GM23338 (cell line): ENCODE measurements around the gene KCNK3. TPM values are rescaled to one million over a fixed set of nuclear protein-coding genes. Genes with fewer than 3 reads are reported as not detected.

Source experiments
- ATAC-seq: fragments of 200-7000 bp; cut with Tn5 transposase; 3 replicates; pipeline ENCODE4 v1.9.1; 2020
- DNase-seq: peaks from one replicate; pipeline ENCODE4 v3.0.0-alpha.2; 2015; ENCODE audit warnings: low spot score
- H2AFZ ChIP-seq: fragments of 200-600 bp; sonication (generic); 2 replicates; pipeline ENCODE4 v1.8.0; 2016; ENCODE audit warnings: antibody characterized with exemption, mild to moderate bottlenecking, moderate library complexity
- H3F3A ChIP-seq: fragments of 200-600 bp; sonication (generic); replicated peaks from 2 replicates; pipeline ENCODE4 v1.8.0; 2017; ENCODE audit warnings: antibody characterized with exemption, mixed run types, low read depth
- H3K27ac ChIP-seq: fragments of 200-600 bp; sonication (generic); 2 replicates; pipeline ENCODE4 v1.6.1; 2016; ENCODE audit warnings: low read depth
- H3K27me3 ChIP-seq: fragments of 200-600 bp; sonication (generic); 2 replicates; pipeline ENCODE4 v1.8.0; 2016; ENCODE audit warnings: mild to moderate bottlenecking, mixed run types, moderate library complexity; ENCODE audit not compliant: insufficient read depth
- H3K36me3 ChIP-seq: fragments of 200-600 bp; sonication (generic); 2 replicates; pipeline ENCODE4 v1.8.0; 2016; ENCODE audit warnings: mild to moderate bottlenecking; ENCODE audit not compliant: insufficient read depth
- H3K4me1 ChIP-seq: fragments of 200-600 bp; sonication (generic); 2 replicates; pipeline ENCODE4 v1.8.0; 2016; ENCODE audit warnings: mild to moderate bottlenecking, moderate library complexity; ENCODE audit not compliant: insufficient read depth
- H3K4me2 ChIP-seq: fragments of 200-600 bp; sonication (generic); 2 replicates; pipeline ENCODE4 v1.7.1; 2017; ENCODE audit warnings: mixed run types
- H3K4me3 ChIP-seq: fragments of 200-600 bp; sonication (generic); 2 replicates; pipeline ENCODE4 v1.6.1; 2016; ENCODE audit warnings: mixed run types
- H3K79me2 ChIP-seq: fragments of 200-600 bp; sonication (generic); replicated peaks from 2 replicates; pipeline ENCODE4 v1.8.0; 2017; ENCODE audit warnings: mild to moderate bottlenecking; ENCODE audit not compliant: insufficient read depth
- H3K9me2 ChIP-seq: fragments of 200-600 bp; sonication (generic); 2 replicates; pipeline ENCODE4 v1.8.0; 2017; ENCODE audit not compliant: insufficient read depth
- H4K20me1 ChIP-seq: fragments of 200-600 bp; sonication (generic); replicated peaks from 2 replicates; pipeline ENCODE4 v1.8.0; 2017; ENCODE audit warnings: mild to moderate bottlenecking; ENCODE audit not compliant: insufficient read depth
- H3K27ac Mint-ChIP-seq: 2 replicates; pipeline ENCODE4 v1.8.0; 2020; ENCODE audit warnings: inconsistent platforms, mild to moderate bottlenecking, moderate library complexity, mixed read lengths
- H3K27me3 Mint-ChIP-seq: 3 replicates; pipeline ENCODE4 v1.8.0; 2022; ENCODE audit warnings: low read depth, mild to moderate bottlenecking, moderate library complexity, mixed read lengths, inconsistent platforms; ENCODE audit not compliant: insufficient read depth, poor library complexity
- H3K36me3 Mint-ChIP-seq: 3 replicates; pipeline ENCODE4 v1.8.0; 2021; ENCODE audit warnings: low read depth, mild to moderate bottlenecking, inconsistent platforms, moderate library complexity, mixed read lengths
- H3K4me1 Mint-ChIP-seq: 3 replicates; pipeline ENCODE4 v1.8.0; 2020; ENCODE audit warnings: mild to moderate bottlenecking, inconsistent platforms, mixed read lengths
- H3K4me3 Mint-ChIP-seq: 3 replicates; pipeline ENCODE4 v1.8.0; 2021; ENCODE audit warnings: moderate library complexity, mild to moderate bottlenecking, inconsistent platforms, mixed read lengths
- H3K9me3 Mint-ChIP-seq: 3 replicates; pipeline ENCODE4 v1.8.0; 2020; ENCODE audit warnings: moderate library complexity, mild to moderate bottlenecking, inconsistent platforms, mixed read lengths
- JUNB ChIP-seq: IDR thresholded peaks from one replicate; pipeline ENCODE4 v1.6.1; 2016; ENCODE audit warnings: antibody characterized with exemption; ENCODE audit not compliant: unreplicated experiment
- POLR2AphosphoS5 ChIP-seq: IDR thresholded peaks from 2 replicates; pipeline ENCODE4 v1.6.1; 2016; ENCODE audit warnings: antibody characterized with exemption, low read depth
- STAT1 ChIP-seq: IDR thresholded peaks from one replicate; pipeline ENCODE4 v1.6.1; 2016; ENCODE audit warnings: antibody characterized with exemption; ENCODE audit not compliant: unreplicated experiment
- polyA plus RNA-seq: library from polyadenylated mRNA; unstranded; fragments of >200 nt; fragmentation: Nextera tagmentation; extraction: Ambion mirVana; gene quantifications from 2 replicates; pipeline ENCODE4 v1.2.1, GENCODE V29; 2016
- total RNA-seq: library from RNA; depleted of rRNA; stranded (reverse); fragments of >200 nt; shearing (Covaris generic); gene quantifications from 2 replicates; pipeline ENCODE4 v1.2.3, GENCODE V29; 2014
- TF ChIP-seq, protein P1 (sequence below): fragments of 250-450 bp; sonication (Bioruptor Pico); IDR thresholded peaks from 2 replicates; pipeline ENCODE4 v1.5.0; 2020; ENCODE audit warnings: mild to moderate bottlenecking, moderate library complexity

The KCNK3 gene
- total and polyA plus RNA-seq, 2 experiments from 2014 or later: not detected

DNA sequence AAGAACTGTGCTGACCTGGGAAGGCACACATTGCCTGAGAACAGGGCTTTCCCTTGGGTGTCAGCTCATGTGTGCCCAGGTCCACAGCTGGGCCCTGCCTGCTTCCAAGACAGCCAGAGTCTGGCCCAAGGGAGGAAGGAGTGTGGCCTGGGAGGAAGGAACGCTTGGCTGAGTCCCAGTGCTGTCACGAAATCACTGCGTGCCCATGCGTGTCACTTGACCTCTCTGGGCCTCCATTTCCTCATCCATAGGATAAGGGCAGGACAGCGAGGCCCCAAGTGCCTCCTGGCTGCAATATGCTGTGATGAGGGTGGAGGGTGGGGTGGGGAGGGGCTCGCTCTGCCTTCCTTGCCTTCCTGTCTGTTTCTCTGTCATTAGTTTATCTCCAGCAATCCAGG is 642 bp upstream of the KCNK3 start (continued):
- TF ChIP-seq, protein P1, sequence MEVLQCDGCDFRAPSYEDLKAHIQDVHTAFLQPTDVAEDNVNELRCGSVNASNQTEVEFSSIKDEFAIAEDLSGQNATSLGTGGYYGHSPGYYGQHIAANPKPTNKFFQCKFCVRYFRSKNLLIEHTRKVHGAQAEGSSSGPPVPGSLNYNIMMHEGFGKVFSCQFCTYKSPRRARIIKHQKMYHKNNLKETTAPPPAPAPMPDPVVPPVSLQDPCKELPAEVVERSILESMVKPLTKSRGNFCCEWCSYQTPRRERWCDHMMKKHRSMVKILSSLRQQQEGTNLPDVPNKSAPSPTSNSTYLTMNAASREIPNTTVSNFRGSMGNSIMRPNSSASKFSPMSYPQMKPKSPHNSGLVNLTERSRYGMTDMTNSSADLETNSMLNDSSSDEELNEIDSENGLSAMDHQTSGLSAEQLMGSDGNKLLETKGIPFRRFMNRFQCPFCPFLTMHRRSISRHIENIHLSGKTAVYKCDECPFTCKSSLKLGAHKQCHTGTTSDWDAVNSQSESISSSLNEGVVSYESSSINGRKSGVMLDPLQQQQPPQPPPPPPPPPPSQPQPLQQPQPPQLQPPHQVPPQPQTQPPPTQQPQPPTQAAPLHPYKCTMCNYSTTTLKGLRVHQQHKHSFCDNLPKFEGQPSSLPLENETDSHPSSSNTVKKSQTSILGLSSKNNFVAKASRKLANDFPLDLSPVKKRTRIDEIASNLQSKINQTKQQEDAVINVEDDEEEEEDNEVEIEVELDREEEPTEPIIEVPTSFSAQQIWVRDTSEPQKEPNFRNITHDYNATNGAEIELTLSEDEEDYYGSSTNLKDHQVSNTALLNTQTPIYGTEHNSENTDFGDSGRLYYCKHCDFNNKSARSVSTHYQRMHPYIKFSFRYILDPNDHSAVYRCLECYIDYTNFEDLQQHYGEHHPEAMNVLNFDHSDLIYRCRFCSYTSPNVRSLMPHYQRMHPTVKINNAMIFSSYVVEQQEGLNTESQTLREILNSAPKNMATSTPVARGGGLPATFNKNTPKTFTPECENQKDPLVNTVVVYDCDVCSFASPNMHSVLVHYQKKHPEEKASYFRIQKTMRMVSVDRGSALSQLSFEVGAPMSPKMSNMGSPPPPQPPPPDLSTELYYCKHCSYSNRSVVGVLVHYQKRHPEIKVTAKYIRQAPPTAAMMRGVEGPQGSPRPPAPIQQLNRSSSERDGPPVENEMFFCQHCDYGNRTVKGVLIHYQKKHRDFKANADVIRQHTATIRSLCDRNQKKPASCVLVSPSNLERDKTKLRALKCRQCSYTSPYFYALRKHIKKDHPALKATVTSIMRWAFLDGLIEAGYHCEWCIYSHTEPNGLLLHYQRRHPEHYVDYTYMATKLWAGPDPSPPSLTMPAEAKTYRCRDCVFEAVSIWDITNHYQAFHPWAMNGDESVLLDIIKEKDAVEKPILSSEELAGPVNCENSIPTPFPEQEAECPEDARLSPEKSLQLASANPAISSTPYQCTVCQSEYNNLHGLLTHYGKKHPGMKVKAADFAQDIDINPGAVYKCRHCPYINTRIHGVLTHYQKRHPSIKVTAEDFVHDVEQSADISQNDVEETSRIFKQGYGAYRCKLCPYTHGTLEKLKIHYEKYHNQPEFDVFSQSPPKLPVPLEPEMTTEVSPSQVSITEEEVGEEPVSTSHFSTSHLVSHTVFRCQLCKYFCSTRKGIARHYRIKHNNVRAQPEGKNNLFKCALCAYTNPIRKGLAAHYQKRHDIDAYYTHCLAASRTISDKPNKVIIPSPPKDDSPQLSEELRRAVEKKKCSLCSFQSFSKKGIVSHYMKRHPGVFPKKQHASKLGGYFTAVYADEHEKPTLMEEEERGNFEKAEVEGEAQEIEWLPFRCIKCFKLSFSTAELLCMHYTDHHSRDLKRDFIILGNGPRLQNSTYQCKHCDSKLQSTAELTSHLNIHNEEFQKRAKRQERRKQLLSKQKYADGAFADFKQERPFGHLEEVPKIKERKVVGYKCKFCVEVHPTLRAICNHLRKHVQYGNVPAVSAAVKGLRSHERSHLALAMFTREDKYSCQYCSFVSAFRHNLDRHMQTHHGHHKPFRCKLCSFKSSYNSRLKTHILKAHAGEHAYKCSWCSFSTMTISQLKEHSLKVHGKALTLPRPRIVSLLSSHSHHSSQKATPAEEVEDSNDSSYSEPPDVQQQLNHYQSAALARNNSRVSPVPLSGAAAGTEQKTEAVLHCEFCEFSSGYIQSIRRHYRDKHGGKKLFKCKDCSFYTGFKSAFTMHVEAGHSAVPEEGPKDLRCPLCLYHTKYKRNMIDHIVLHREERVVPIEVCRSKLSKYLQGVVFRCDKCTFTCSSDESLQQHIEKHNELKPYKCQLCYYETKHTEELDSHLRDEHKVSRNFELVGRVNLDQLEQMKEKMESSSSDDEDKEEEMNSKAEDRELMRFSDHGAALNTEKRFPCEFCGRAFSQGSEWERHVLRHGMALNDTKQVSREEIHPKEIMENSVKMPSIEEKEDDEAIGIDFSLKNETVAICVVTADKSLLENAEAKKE (CRISPR knock-in tag): no peak
- no peak for TF ChIP-seq JUNB
- TF ChIP-seq STAT1: no peak

DNA sequence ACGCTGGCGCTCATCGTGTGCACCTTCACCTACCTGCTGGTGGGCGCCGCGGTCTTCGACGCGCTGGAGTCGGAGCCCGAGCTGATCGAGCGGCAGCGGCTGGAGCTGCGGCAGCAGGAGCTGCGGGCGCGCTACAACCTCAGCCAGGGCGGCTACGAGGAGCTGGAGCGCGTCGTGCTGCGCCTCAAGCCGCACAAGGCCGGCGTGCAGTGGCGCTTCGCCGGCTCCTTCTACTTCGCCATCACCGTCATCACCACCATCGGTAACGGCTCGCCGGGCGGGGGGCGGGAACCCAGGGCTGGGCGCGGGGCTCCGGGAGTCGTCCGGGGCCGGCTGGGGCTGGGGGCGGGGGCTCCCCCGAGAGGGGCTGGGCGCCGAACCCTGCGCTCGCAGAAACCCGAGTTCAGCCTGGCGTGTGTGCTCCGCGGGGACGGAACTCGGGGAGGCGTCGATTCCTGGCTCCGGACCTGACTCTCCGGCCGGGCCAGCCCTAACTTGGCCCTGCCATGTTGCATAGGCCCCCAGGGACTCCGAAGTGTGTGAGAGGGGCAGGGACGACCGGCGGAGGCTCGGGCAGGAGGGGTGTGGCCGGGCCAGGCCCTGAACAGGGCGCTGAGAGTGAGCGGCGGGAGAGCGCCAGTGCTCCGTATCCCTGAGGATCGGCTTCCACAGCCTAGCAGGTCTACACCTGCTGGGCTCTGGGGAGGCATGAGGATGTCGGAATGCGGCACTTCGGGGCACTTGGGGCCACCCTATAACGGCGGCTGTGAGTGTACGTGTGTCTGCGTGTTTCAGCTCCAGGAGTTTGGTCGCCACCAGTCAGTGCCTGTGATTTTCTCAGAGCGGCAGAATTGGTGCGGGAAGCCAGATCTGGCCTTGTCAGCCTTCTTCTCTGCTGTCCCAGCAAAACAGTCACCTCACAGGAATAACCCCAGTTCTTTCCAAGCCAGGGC is 651 bp downstream of the KCNK3 start:
- Histone ChIP-seq H3K4me3 (peak overlapping the region; percentile 62), H3K27me3 (peaks cover 46% of the 10 kb centered on the region), H3K4me2 (peak overlapping the region; percentile 81), H3K4me1 (no peaks in the 10 kb centered on the region), H3K9me2 (no peaks in the 10 kb centered on the region), H2AFZ (0 out of 2 replicates have a peak overlapping the region, but pooled peaks have one; percentile 28), H3F3A (peaks cover 6% of the 10 kb centered on the region; the same call in 1 of the 2 replicates), H3K79me2 (no peaks in the 10 kb centered on the region), H4K20me1 (peaks cover 2% of the 10 kb centered on the region), H3K27ac (no peak overlapping the region), H3K36me3 (no peaks in the 10 kb centered on the region)
- Mint-ChIP-seq H3K4me3 (peak overlapping the region; percentile 60), H3K9me3 (no peaks in the 10 kb centered on the region; the same call in 2 of the 3 replicates), H3K27me3 (peaks cover 48% of the 10 kb centered on the region), H3K27ac (no peak overlapping the region), H3K4me1 (peaks cover 8% of the 10 kb centered on the region), H3K36me3 (no peaks in the 10 kb centered on the region; the same call in 2 of the 3 replicates)
- ATAC-seq: peak; percentile 70
- DNase-seq: peak; percentile 79
- TF ChIP-seq, protein P1 (CRISPR knock-in tag): no peak
- no peak for TF ChIP-seq POLR2AphosphoS5
